Amniotic stem cell (primary cell): ENCODE measurements around the gene ARFGAP2.

ENCODE experiments used
- DNase-seq: peaks from one replicate; lab custom pipeline; 2025; lab: John Stamatoyannopoulos, UW

The ARFGAP2 gene

GRCh38 chr11:47186700-47187695 lies 10.3 kb upstream of the ARFGAP2 start:
- DNase-seq, result no peak

GRCh38 chr11:47186076-47186699 lies 9.5 kb upstream of the ARFGAP2 start, which contains the start of gene PACSIN3:
Gene PACSIN3 (minus strand): TSS chr11:47186434. CDS start chr11:47182727, 3,707 bp downstream.
- DNase-seq, result no peak

- no peak for DNase-seq
These were observed 8.8 kb upstream of the ARFGAP2 start for GRCh38 chr11:47185305-47186075.

DNA sequence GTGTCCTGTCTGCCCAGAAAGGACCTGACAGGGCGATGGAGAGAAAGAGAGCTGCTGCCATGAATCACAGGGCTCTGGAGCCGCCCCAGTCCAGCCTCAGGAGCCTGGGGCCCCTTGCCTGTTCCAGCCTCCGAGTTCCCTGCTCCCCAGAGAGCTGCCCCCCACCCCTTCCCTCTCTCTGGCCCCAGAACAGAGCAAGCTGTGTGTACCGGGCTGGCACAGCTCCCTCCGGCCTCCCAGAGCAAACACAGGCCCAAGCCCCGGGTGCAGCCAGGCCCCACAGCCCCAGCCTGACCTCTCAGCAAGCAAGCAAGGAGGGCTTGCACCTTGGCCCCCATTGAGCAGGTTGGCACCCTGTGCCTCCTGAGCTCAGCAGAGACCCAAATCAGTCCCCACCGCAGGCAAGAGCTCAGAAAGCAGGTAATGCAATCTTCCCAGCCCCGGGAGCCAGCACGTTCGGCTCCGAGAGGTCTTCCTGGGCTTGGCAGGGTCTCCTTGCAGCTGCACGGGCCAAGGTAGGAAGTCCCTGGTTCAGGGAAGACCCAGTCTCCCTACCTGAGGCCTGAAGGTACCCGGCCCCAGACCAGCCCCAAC lies 8.1 kb upstream of the ARFGAP2 start:
- no peak for DNase-seq

DNA sequence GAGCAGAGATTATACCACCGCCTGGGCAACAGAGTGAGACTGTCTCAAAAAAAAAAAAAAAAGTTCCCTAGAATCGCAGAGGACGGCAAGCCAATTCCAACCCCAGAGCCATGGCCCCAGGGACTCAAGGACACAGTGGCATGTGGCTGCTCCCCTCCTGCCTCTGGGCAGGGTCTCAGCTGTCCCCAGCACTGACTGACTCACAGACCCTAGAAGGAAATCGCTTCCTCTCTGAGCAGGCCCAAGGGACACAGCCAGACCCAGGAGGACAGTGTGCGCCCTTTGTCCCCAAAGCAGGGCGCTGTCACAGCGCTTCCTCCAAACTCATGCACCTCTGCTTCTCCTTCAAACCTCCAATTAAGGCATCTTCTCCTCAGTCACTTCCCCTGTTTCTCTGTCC lies 7.3 kb upstream of the ARFGAP2 start:
- DNase-seq, result no peak

GRCh38 chr11:47183031-47183856 lies 6.6 kb upstream of the ARFGAP2 start:
- DNase-seq, result no peak

- DNase-seq, result no peak
These were observed 5.7 kb upstream of the ARFGAP2 start for GRCh38 chr11:47182380-47182779.

DNA sequence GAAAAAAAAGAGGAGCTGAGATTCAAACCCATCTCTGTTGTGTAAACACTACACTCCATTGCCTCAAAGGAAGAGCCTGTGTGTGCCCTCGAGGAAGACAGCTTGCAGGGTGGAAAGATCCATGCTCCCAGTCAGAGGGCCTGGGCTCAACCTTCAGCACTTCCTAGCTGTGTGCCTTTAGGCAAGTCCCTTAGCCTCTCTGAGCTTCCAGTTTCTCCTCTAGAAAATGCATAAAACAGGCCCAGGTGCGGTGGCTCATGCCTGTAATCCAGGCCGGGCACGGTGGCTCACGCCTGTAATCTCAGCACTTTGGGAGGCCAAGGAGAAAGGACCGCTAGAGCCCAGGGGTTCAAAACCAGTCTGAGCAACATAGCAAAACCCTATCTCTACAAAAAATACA lies 4.6 kb upstream of the ARFGAP2 start:
- no peak for DNase-seq

GRCh38 chr11:47180006-47180787 lies 3.5 kb upstream of the ARFGAP2 start:
- DNase-seq, result no peak

DNA sequence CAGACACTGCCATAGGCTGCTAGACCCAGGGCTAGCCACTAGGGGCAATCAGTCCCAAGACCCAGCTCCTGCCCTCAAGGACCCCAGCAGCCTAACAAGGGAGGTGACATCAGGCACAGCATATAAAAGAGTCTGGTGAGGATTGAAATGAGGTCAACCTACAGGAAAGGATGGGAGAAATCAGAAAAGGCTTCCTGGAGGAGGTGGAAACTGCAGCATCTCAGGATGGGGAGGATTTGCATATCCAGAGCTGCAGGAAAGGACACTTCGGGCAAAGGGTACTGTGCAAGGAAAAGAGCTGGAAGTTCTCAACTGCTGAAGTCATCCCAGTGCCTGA lies 2.9 kb upstream of the ARFGAP2 start:
- no peak for DNase-seq

GRCh38 chr11:47178737-47179654 lies 2.3 kb upstream of the ARFGAP2 start:
- DNase-seq, result no peak

- DNase-seq, result no peak
These were observed 1.6 kb upstream of the ARFGAP2 start for GRCh38 chr11:47178316-47178715.

- no peak for DNase-seq
These were observed 1.2 kb upstream of the ARFGAP2 start for GRCh38 chr11:47177846-47178245.

DNA sequence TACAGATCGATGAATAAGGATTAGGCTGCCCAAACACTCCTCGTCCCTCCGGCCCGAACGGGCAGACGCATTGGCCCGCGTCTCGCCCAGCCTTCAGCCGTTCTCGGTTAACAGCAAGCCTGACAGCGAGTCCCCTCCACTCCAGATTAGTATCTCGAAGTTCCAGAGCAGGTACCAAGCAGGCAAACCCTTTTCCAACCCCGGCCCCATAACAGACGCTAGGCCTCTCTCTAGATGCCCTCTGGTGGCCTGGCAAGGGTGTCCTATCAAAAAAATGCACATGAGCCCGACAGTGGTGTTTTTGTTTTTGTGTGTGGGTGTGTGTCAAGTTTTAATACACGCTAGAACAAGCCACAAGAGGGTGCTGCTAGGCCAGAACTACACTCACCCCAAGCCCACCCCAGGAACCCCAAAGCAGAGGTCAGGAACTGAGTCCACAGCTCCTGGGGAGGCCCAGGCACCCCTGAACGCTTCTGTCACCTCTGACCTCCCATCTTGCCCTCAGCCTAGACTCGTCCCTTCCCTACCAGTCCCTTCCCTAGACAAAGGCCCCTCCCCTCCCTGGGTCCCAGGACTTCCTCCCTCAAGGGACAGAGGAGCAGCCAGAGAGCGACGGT lies 658 bp upstream of the ARFGAP2 start:
- DNase-seq, result peak; percentile 66

DNA sequence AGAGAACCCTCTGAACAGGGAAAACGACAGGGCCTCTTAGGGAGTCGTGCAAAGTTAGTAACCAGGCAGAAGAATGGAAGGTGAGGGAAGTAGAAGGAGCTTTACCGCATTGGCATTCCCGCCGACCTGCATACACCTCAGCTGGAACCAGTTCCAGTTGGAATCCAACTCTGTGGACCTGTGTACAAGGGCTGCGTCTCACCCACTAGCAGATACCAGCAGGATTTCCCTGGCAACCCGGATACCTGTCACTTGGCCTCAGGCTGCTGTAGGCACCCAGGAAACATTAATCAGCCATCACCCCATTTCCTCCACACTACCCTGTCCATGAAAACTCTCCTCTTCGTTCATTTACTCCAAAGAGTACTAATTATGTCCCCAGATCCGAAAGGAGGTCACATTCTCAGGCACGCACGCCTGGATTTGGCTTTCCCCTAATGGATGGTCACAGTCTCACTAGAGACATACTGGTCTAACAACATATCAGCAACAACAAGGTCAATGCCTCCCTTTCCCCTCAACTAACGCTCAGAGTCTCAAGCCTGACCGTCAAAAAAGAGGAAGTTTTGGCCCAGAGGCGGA lies 842 bp downstream of the ARFGAP2 start:
- DNase-seq, result no peak

DNA sequence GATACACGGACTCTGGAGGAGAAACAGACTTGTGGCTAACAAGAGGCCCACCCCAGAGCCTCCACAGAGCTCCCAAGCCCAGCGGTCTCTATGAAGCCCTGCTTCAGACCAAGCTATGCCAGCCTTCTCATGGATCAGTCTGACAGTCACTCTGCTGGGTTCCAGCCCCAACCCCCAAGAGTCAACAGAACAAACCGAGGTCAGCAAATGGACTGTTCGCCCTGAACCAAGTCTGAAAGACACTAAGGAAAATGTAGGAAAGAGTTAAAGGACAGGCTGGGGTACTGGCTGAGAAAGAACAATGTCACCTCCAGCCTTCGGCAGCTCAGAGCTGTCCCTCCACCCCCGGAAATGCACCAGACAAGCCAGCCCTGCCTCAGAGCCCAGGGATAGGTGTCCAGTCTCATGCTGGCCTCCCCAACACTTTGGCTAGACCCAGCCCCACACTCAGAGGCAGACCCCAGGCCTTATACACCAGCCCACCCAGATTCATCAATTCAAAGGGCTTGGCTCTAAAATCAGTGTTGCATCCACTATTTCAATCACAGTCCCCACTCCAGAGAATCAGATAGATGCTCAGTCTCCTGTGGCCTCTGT lies 3.8 kb downstream of the ARFGAP2 start:
- DNase-seq, result no peak

GRCh38 chr11:47171856-47172255 lies 4.8 kb downstream of the ARFGAP2 start:
- no peak for DNase-seq
